ENCODE data around the gene TEC. TPM values are rescaled to one million over a fixed set of nuclear protein-coding genes. Genes with fewer than 3 reads are reported as not detected.
A peak's percentile ranks its signal among the peaks of the same experiment; 100 is the strongest.

TEC gene
- total and polyA plus RNA-seq, 9 of the 15 experiments (the other 6 are each of a cell fraction or from before 2014, with no cell fraction given): 5.3 to 14.7 (median 8.8) TPM

- TF ChIP-seq ZNF318 (IDR thresholded peaks at IDR 0.05; ENCODE audit: borderline replicate concordance in 1 of 2, low read depth in 1 of 2) (no peak), OTX1 (CRISPR knock-in tag; IDR thresholded peaks at IDR 0.05) (no peak), SFPQ (IDR thresholded peaks at IDR 0.05; ENCODE audit: low read depth, low read length) (no peak), EHMT2 (IDR thresholded peaks at IDR 0.05) (no peak), ZNF217 (CRISPR knock-in tag; IDR thresholded peaks at IDR 0.05) (no peak), ZNF212 (CRISPR knock-in tag; IDR thresholded peaks at IDR 0.05) (no peak), CREB3 (tag; conservative IDR thresholded peaks at IDR 0.05; ENCODE audit: low read depth) (peak; percentile 31; the same call in 1 of the 2 replicates), ELF2 (CRISPR knock-in tag; IDR thresholded peaks at IDR 0.05) (no peak), CHCHD3 (CRISPR knock-in tag; IDR thresholded peaks at IDR 0.05) (no peak), TAL1 (IDR thresholded peaks at IDR 0.05) (peak; percentile 99), SAFB (IDR thresholded peaks at IDR 0.05; ENCODE audit: borderline replicate concordance, low read depth, low read length) (no peak), CUX1 (CRISPR knock-in tag; IDR thresholded peaks at IDR 0.05) (0 out of 2 replicates have a peak, but pooled peaks have one; percentile 82)
Observed at GRCh38 chr4:48203819-48204218, 65.8 kb downstream of the TEC start (continued).

All from K562 (cell line).